Hindlimb muscle (tissue), 1 donor: ENCODE data around the gene MKI67. TPM values are rescaled to one million over a fixed set of nuclear protein-coding genes. Genes with fewer than 3 reads are reported as not detected.

Source experiments
- DNase-seq: peaks from one replicate; pipeline ENCODE4 v3.0.0-alpha.2; 2013
- polyA plus RNA-seq: library from polyadenylated mRNA; unstranded; fragments of 120-200 nt; gene quantifications from one replicate; pipeline ENCODE4 v1.2.1, GENCODE V29; 2013; ENCODE audit not compliant: insufficient read length

The MKI67 gene
- polyA plus RNA-seq, 1 donor = 31.9 TPM

GRCh38 chr10:128063736-128064107, 62.5 kb downstream of the MKI67 start:
- no peak for DNase-seq

GRCh38 chr10:128062881-128063563, 63.2 kb downstream of the MKI67 start:
- DNase-seq = no peak

DNA sequence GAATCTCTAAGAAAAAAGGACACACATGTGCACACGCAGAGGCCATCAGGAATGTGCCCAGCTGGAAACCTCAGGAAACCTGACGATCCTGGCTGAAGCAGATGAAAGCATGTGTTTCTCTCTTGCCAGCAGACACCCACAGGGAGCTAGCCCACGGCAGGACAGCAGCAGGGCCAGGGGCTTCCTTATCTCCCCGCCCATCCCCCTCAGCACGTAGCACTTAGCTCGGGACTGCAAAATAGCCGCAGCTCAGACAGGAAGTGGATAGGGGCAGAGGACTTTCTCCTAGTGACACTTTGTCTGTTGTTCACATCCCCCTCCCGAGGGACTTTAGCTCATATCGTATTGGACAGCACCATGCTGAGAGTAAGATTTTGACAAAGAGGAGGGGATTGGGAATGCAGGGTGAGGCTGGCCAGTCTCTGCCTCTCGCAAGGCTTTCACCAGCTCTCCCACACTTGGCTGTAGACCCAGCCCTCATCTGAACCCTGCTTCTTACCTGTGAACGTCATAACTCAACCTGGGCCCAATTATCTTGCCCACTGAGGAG, 63.8 kb downstream of the MKI67 start:
- no peak for DNase-seq

DNA sequence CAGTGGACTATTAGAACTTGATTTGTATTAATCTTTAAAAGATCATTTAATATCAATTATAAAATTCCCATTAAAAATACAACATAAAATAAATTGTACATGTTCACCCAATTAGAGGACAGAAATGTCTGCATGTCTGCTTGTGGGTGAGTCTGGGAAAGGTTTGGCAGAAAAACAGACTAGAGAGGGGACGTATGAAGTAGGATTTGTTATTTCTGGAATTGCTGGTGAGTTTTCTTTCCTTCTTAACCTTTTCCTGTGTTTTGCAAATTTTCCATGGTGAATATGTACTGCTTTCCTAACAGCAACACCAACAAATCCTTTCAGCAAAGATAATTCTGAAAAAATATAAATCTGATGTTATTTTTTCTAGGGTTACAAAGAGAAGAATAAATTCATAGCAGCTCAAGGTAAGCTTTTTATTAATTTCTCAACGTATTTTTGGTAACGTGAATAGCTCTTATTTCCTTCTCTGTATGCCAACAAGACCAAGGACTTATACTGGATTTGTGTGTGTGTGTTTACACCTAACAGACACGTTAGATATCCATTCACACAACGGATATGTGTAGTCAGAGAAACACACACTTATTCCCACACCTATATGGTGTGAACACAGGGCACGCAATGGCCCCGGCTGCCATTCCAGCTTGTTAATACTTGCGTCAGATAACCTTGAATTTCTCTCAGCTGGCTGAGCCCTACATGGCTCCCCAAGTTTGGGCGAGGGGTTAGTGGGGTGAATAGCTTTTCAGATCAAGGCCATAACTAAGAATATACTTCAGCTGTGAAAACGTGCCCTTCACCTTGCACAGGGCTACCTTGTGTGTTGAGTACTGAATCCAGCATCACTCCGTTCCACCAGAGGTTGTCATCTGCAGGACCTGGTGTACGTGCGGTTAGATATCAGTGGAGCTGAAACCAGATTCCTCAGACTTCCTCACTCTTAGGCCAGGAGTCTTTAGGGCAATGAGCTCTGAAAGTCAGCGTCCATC, 64.6 kb downstream of the MKI67 start:
- no peak for DNase-seq

- DNase-seq = no peak
Measured at GRCh38 chr10:128060341-128061250, 65.6 kb downstream of the MKI67 start.

DNA sequence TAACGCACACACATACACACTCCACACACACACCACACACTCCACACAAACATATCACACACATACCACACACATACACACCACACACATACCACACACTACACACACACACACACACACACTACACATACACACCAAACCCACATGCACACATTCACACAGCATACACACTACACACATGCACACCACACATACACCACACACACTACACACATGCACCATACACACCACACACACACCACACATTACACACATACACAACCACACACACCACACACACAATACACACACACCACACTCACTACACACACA, 66.3 kb downstream of the MKI67 start:
- DNase-seq = no peak

- no peak for DNase-seq
Measured at GRCh38 chr10:128059266-128059981, 66.8 kb downstream of the MKI67 start.

GRCh38 chr10:128058750-128059134, 67.5 kb downstream of the MKI67 start:
- no peak for DNase-seq

DNA sequence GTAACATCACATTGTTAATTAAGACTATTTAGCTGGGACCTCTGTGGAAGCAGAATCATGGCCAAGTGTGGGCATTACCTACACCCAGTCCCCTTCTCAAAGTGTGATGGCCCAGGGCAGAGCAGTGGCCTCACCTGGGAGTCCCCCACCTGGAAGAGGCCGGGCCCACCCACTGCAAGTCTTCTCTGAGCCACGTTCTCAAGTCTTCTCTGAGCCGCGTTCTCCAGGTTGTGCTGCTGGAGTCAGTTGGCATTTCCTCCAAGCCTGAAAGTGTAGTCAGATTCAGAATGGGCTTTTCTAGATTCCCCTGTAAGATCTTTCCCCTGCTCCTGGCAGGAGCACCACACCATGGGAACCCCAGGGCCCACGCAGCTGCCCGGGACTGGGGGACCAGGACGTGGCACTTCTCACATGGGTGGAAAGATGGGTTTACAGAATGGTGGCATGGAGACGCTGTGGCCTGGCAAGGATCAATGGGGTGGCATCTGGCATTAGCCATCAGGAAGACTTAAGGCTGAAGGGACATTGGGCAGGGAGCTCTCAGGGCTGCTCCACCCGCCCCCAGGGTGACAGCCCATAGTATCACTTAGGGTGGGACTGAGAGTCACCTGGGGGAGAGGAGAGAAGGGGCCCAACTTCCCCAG, 68.0 kb downstream of the MKI67 start:
- no peak for DNase-seq

- DNase-seq = no peak
Measured at GRCh38 chr10:128056303-128057050, 69.7 kb downstream of the MKI67 start.

DNA sequence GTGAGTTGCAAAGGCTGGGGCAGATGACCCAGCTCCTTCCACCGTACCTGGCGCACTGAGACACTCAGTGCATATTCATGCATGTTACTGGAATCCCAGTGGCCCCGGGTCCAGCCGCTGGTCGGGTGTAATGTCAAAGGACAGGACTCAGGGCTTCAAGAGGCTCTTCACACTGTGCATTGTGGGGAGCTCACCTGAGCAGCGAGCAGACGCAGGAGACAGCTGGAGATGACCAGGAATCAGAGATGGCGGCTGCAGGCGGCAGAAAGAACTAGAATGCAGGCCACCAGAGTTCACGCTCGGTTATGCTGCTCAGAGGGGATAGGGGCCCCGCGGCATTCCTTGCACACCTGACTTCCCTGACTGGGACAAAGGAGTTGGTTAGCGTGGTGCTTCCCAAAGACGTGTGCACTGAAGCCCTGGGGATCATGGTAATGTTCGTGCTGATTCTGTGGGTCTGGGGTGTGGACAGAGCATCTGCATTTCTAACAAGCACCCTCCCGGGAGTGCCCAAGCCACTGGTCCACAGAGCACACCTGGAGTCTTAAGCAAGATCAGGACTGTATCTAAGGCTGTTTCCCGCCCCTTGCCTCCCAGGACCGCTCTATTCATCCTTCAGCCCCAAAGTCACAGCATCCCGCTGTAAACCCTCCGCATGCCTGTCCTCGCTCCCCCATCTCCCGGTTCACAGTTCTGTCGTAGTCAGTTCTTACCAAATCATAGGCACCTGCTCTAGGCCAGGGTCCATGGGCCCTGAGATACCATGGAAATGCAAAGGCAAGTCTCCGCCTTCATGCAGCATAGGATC, 71.0 kb downstream of the MKI67 start:
- no peak for DNase-seq

- DNase-seq = no peak
Measured at GRCh38 chr10:128054163-128054970, 71.9 kb downstream of the MKI67 start.

DNA sequence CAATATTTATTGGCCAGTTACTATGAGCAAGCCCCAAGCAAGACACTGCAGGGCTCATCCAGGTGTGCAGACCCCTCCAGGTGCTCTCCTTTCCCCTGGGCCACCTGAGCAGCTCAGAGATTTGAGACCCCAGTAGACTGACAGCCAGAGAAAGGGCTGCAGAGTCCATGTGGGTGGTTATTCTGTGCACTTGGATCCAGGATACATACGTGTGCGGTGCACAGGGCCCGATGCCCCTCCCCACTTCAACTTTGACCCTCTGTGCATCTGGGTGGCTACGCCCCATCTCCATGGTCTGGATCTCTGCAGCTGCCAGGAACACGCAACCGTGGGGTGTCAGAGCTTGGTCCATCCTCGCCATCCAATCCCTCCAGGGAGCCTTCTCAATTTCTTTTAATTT, 72.9 kb downstream of the MKI67 start:
- no peak for DNase-seq

DNA sequence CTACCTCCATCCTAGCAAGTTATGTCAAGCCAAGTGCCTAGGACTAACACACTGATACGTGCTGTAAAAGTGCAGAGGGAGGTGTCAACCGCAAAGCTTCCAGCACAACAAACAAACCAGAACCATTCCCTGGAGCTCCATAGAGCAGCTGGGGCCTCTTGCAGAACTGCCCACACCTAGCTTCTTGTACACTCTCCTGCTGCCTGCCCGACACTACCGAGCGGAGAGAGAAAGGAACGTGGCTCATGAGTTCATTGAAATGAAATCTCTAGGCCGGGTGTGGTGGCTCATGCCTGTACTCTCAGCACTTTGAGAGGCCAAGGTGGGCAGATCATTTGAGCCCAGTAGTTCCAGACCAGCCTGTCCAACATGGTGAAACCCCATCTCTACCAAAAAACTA, 73.5 kb downstream of the MKI67 start:
- no peak for DNase-seq

GRCh38 chr10:128051548-128051947, 74.7 kb downstream of the MKI67 start:
- DNase-seq = no peak

DNA sequence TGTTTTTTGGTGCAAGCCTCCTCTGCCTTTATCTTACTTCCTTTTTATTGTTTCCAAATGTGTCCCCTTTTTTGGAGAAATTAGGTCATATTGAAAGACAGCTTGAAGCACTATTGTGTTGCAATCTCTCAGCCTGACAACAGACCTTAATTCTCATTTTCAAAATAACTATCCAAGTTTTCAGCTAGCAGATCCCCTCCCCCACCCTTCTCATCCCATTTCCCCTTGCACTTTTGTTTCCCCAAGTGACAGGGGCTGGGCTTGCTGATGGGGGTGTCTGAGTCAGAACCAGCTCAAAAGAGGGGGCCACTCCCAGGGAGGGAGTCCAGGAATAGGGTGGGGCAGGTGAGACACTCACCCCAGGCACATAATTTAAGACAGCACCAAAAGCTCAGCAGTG, 75.3 kb downstream of the MKI67 start:
- DNase-seq = no peak

GRCh38 chr10:128050121-128050516, 76.1 kb downstream of the MKI67 start:
- no peak for DNase-seq

- no peak for DNase-seq
Measured at GRCh38 chr10:128049226-128050120, 76.8 kb downstream of the MKI67 start.
